OCI-LY3 (cell line): ENCODE results near the gene SEZ6L.

Experiments
- H2AFZ ChIP-seq: fragments of 200-600, 300-600 bp; shearing (Covaris generic); 2 replicates; pipeline ENCODE4 v1.6.0; 2014; ENCODE audit warnings: antibody characterized with exemption, low read depth, low read length
- H3K27ac ChIP-seq: fragments of 200-600, 300-600 bp; sonication (generic); 2 replicates; pipeline ENCODE4 v1.5.1; 2014; ENCODE audit warnings: mild to moderate bottlenecking, low read length, moderate library complexity, mixed read lengths
- H3K27me3 ChIP-seq: fragments of 200-600, 300-600 bp; sonication (generic); 2 replicates; pipeline ENCODE4 v1.6.1; 2014; ENCODE audit warnings: low read depth, low read length, mixed read lengths
- H3K36me3 ChIP-seq: fragments of 200-600, 300-600 bp; sonication (generic); replicated peaks from 2 replicates; pipeline ENCODE3; 2014; ENCODE audit warnings: low read depth, low read length, mixed read lengths
- H3K4me1 ChIP-seq: fragments of 300-600, 200-600 bp; sonication (generic); 2 replicates; pipeline ENCODE4 v1.6.1; 2014; ENCODE audit warnings: low read length, mixed read lengths
- H3K4me2 ChIP-seq: fragments of 200-600, 300-600 bp; sonication (generic); 2 replicates; pipeline ENCODE4 v1.6.1; 2014; ENCODE audit warnings: low read length, mixed read lengths
- H3K4me3 ChIP-seq: fragments of 300-600, 200-600 bp; sonication (generic); 2 replicates; pipeline ENCODE4 v1.5.1; 2014; ENCODE audit warnings: antibody characterized with exemption, mild to moderate bottlenecking, low read length, moderate library complexity
- H3K79me2 ChIP-seq: fragments of 300-600, 200-600 bp; shearing (Covaris generic); 2 replicates; pipeline ENCODE4 v1.6.1; 2014; ENCODE audit warnings: mild to moderate bottlenecking, low read length, mixed read lengths
- H3K9ac ChIP-seq: fragments of 300-600, 200-600 bp; shearing (Covaris generic); 2 replicates; pipeline ENCODE4 v1.6.0; 2014; ENCODE audit warnings: mild to moderate bottlenecking, low read length, moderate library complexity
- H3K9me3 ChIP-seq: fragments of 200-600, 300-600 bp; shearing (Covaris generic); 2 replicates; pipeline ENCODE4 v1.6.1; 2014; ENCODE audit warnings: low read length, mixed read lengths; ENCODE audit not compliant: insufficient read depth
- H4K20me1 ChIP-seq: fragments of 200-600, 300-600 bp; sonication (generic); 2 replicates; pipeline ENCODE4 v1.6.1; 2016; ENCODE audit warnings: low read length, mixed read lengths; ENCODE audit not compliant: insufficient read depth
- EZH2phosphoT487 ChIP-seq: fragments of 200-600 bp; shearing (Covaris generic); IDR thresholded peaks from 2 replicates; pipeline ENCODE4 v1.6.1; 2018; ENCODE audit warnings: antibody characterized with exemption, mixed run types, low read depth
- TF ChIP-seq, protein P1 (sequence below): fragments of 200-600, 300-600 bp; sonication (generic); IDR thresholded peaks from 2 replicates; pipeline ENCODE4 v1.5.1; 2014; ENCODE audit warnings: antibody characterized with exemption, low read length, low read depth

The SEZ6L gene

DNA sequence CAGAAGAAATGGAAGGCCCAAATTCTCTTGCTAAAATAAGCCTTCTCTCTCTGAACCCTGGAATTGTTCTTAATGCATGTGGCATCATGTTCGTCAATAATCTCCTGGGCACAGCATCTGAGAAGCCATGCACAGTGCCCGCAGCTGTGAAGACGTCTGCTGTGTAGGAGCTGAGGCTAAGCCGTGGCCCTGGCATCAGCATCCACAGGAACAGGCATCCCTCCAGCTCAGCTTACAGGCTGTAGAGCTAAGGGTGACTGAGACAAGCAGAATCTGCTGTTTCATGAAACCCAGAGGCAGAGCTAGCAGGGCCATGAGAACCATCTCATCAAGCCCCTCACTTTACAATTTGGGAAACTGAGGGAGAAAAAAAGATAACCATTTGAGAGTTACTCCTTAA is 60.6 kb downstream of the SEZ6L start:
- Histone ChIP-seq H3K27ac (no peak overlapping the region), H3K27me3 (peaks cover 72% of the 10 kb centered on the region), H3K9me3 (no peaks in the 10 kb centered on the region), H3K4me1 (no peaks in the 10 kb centered on the region), H3K9ac (no peak overlapping the region), H4K20me1 (no peaks in the 10 kb centered on the region), H3K36me3 (no peaks in the 10 kb centered on the region), H2AFZ (no peak overlapping the region), H3K4me2 (no peak overlapping the region), H3K79me2 (no peaks in the 10 kb centered on the region), H3K4me3 (no peak overlapping the region)
- TF ChIP-seq, protein P1, sequence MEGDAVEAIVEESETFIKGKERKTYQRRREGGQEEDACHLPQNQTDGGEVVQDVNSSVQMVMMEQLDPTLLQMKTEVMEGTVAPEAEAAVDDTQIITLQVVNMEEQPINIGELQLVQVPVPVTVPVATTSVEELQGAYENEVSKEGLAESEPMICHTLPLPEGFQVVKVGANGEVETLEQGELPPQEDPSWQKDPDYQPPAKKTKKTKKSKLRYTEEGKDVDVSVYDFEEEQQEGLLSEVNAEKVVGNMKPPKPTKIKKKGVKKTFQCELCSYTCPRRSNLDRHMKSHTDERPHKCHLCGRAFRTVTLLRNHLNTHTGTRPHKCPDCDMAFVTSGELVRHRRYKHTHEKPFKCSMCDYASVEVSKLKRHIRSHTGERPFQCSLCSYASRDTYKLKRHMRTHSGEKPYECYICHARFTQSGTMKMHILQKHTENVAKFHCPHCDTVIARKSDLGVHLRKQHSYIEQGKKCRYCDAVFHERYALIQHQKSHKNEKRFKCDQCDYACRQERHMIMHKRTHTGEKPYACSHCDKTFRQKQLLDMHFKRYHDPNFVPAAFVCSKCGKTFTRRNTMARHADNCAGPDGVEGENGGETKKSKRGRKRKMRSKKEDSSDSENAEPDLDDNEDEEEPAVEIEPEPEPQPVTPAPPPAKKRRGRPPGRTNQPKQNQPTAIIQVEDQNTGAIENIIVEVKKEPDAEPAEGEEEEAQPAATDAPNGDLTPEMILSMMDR: no peak
- TF ChIP-seq EZH2phosphoT487: no peak

GRCh38 chr22:26234296-26234695 is 65.0 kb downstream of the SEZ6L start:
- H3K27me3 ChIP-seq: peaks cover 87% of the 10 kb centered on the region
- no peaks in the 10 kb centered on the region for H3K4me1 ChIP-seq
- no peaks in the 10 kb centered on the region for H3K79me2 ChIP-seq
- no peaks in the 10 kb centered on the region for H3K36me3 ChIP-seq
- H4K20me1 ChIP-seq: no peaks in the 10 kb centered on the region
- no peak overlapping the region for H3K27ac ChIP-seq
- H3K9me3 ChIP-seq: no peaks in the 10 kb centered on the region
- TF ChIP-seq, protein P1: no peak
- TF ChIP-seq EZH2phosphoT487: no peak
- H3K4me2 ChIP-seq: no peak overlapping the region
- H3K9ac ChIP-seq: no peak overlapping the region
- no peak overlapping the region for H2AFZ ChIP-seq
- H3K4me3 ChIP-seq: no peak overlapping the region

- Histone ChIP-seq H3K27ac (no peak overlapping the region), H2AFZ (no peak overlapping the region), H3K27me3 (peaks cover 83% of the 10 kb centered on the region), H3K9me3 (no peaks in the 10 kb centered on the region), H3K9ac (no peak overlapping the region), H3K4me3 (no peak overlapping the region), H3K79me2 (no peaks in the 10 kb centered on the region), H4K20me1 (no peaks in the 10 kb centered on the region), H3K36me3 (no peaks in the 10 kb centered on the region), H3K4me1 (no peaks in the 10 kb centered on the region), H3K4me2 (no peak overlapping the region)
- TF ChIP-seq EZH2phosphoT487: no peak
- TF ChIP-seq, protein P1: no peak
Measured at GRCh38 chr22:26235792-26236487, 66.7 kb downstream of the SEZ6L start.

- no peak overlapping the region for H2AFZ ChIP-seq
- TF ChIP-seq EZH2phosphoT487: no peak
- TF ChIP-seq, protein P1: no peak
- H3K27me3 ChIP-seq: peaks cover 91% of the 10 kb centered on the region
- no peaks in the 10 kb centered on the region for H3K79me2 ChIP-seq
- no peaks in the 10 kb centered on the region for H3K36me3 ChIP-seq
- H3K27ac ChIP-seq: no peak overlapping the region
- H4K20me1 ChIP-seq: no peaks in the 10 kb centered on the region
- no peak overlapping the region for H3K4me2 ChIP-seq
- H3K4me1 ChIP-seq: no peaks in the 10 kb centered on the region
- H3K9ac ChIP-seq: no peak overlapping the region
- H3K9me3 ChIP-seq: no peaks in the 10 kb centered on the region
- no peak overlapping the region for H3K4me3 ChIP-seq
Measured at GRCh38 chr22:26236991-26237390, 67.7 kb downstream of the SEZ6L start.
